GM08714 (cell line): Measurements from ENCODE around the gene CRELD2.

Experiments used
- H3K4me3 ChIP-seq: fragments of 200-500 bp; sonication (Bioruptor generic); 2 replicates; pipeline ENCODE4 v1.5.1; 2014; ENCODE audit warnings: mild to moderate bottlenecking, low read length, inconsistent platforms
- ZNF274 ChIP-seq: IDR thresholded peaks from 2 replicates; pipeline ENCODE4 v1.6.1; 2012; ENCODE audit warnings: mild to moderate bottlenecking, low read depth, low read length

CRELD2 gene

DNA sequence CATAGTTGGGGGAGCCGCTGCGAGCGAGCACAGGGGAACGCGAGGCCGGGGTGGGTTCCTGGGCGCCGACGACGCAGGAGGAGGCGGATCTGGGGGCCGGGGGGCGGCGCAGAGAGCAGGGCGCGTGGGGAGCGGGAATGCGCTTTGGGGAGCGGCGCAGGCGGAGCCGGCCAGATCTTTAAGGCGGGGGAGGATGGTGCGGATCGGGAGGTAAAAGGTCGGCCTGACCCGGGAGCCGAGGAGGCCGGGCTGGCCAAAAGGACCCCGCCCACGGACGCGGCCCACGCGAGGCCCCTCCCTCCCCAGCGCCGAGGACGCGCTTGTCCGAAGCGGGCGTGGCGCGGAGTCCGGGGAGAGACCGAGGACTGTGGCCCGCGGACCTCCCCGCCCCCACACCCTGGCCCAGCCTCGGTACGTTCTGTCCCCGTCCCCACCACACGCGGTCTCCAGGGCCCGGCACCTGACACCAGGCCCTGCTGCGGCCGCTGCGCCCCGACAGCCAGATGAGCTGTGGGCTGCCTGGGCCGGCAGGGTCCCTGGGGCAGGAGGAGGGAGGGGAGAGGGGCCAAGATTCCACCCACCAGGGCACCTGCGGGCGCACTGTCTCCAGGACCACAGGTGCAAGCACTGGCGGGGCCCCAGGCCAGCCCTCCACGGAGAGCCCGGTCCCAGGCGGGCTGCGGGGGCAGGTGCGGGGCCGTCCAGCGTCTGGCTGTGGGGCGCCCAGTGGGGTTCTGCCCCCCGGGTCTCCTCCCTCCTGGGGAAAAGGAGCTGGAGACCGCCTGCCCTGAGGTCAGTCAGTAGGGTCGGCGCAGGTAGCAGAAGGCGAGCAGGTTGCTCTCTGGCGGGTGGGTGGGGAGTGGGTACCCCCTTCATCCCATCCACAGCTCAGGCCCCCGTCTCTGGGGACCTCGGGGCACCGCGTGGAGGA is 53.1 kb downstream of the CRELD2 start:
- peak overlapping the region; percentile 40; the same call in 1 of the 2 replicates for H3K4me3 ChIP-seq
- no peak for TF ChIP-seq ZNF274

DNA sequence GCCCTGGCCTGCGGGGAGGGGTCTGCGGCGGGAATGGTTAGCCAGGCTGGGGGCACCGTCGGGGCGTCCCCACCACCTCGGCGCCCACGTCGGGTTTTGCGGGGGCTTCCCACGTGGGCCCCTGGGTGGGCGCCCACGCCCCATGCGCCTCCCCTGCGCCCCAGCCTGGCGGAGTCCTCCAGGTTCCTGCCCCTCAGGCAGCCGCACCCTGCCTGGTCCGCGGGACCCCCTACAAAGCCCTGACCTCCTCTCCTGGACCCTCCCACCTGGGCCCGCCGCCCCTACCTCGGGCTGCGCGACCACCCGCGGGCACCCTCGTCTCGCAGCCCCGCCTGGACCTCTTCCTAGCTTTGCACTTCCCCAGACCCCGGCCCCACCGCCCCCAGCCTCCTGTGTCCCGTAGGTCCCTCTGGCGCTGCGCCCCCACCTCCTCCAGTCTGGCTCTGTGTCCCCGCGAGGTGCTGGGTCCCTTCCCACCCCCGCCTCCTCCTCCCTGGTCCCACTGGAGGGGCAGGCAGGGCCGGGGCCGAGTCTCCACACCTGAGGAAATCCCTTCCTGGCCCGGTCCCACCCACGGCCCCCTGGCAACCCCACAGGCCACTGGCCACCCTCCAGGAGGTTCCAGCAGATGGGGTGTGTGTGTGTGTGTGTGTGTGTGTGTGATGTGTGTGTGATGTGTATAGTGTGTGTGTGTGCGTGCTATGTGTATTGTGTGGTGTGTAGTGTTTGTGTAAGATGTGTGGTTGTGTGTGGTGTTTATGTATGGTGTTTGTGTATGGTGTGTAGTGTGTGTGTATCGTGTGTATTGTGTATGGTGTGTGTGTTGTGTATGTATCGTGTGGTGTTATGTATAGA is 54.0 kb downstream of the CRELD2 start:
- TF ChIP-seq ZNF274: no peak
- no peak overlapping the region; the same call in 1 of the 2 replicates for H3K4me3 ChIP-seq

DNA sequence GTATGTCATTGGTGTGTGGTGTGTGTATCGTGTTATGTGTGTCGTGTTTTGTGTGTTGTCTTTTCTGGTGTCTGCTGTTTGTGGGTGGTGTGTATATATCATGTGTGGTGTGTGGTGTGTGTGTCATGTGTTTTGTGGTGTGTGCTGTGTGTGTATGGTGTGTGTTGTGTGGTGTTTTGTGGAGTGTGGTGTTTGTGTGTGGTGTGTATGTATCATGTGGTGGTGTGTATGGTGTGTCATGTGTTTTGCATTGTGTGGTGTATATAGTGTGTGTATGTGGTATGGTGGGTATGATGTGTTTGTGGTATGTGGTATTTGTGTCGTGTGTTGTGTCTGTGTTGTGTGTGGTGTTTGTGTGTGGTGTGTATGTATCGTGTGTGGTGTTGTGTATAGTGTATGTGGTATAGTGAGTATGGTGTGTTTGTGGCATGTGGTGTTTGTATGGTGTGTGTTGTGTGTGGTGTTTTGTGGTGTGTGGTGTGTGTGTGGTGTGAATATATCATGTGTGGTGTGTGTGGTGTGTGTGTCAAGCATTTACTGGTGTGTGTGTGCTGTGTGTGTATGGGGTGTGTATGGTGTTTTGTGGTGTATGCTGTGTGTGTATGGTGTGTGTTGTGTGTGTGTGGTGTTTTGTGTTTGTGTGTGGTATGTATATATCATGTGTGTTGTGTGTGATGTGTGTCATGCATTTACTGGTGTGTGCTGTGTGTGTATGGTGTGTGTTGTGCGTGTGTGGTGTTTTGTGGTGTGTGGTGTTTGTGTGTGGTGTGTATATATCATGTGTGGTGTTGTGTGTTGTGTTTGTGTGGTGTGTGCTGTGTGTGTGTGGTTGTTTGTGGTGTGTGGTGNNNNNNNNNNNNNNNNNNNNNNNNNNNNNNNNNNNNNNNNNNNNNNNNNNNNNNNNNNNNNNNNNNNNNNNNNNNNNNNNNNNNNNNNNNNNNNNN is 54.9 kb downstream of the CRELD2 start:
- no peak for TF ChIP-seq ZNF274
- no peak overlapping the region for H3K4me3 ChIP-seq

DNA sequence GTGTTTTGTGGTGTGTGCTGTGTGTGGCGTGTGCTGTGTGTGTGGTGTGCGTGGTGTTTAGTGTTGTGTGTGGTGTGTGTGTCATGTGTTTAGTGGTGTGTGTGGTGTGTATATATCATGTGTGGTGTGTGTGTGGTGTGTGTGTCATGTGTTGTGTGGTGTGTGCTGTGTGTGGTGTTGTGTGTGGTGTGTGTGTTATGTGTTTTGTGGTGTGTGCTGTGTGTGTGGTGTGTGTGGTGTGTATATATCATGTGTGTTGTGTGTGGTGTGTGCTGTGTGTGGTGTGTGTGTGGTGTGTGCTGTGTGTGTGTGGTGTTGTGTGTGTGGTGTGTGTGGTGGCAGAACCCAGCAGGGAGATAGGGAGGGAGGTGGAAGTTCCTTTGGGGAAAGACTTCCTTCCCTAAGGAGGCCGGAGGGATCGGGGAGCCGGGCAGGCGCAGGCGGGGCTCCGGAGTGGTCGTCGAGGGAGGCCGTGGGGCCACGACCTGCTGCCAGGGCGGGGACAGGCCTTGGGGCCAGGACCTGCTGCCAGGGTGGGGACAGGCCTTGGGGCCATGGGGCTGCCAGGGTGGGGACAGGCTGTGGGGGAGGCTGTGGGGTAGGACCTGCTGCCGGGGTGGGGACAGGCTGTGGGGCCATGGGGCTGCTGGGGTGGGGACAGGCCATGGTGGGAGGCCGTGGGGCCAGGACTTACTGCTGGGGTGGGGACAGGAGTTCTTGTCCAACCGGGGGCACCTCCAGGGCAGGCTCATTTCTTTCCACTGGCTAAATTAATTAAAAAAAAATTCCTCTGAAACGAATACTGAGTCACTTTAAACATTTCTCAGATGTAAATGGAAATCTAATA is 57.3 kb downstream of the CRELD2 start:
- H3K4me3 ChIP-seq: no peak overlapping the region
- no peak for TF ChIP-seq ZNF274

DNA sequence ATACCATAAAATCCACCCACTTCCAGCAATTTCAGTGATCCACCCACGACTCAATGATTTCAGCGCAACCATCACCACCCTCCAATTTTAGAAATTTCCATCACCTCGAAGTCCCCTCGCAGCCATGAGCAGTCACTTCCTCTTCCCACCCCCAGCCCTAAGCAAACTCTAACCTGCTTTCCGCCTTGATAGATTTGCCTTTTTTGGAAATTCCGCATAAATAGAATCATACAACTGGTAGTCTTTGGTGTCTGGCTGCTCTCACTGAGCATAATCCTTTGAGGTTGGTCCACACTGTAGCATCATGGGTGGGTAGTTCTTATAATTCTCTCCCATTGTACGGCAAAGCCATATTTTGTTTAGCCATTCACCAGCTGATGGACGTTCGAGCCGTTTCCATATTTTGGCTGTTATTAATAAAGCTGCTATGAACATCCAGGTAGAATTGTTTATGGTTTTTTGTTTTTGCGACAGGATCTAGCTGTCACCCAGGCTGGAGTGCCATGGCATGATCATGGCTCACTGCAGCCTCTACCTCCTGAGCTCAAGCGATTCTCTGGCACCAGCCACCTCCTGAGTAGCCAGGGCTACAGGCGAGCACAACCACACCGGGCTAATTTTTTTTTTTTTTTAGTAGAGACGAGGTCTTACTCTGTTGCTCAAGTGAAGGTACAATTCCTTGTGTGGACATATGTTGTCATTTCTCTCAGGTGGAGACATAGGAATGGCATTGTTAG is 58.2 kb downstream of the CRELD2 start:
- no peak overlapping the region for H3K4me3 ChIP-seq
- TF ChIP-seq ZNF274: no peak
